Measurements from ENCODE around the gene RXRB. TPM values are rescaled to one million over a fixed set of nuclear protein-coding genes. Genes with fewer than 3 reads are reported as not detected.
A peak's percentile ranks its signal among the peaks of the same experiment; 100 is the strongest.

RXRB gene
- total RNA-seq, 1 donor, result 19.2 TPM

- H3K36me3 ChIP-seq (ENCODE audit: insufficient read depth, low read length), result no peaks in the 10 kb centered on the region
- no peaks in the 10 kb centered on the region for H3K79me2 ChIP-seq (ENCODE audit: insufficient read depth, low read length)
- no peak overlapping the region for H3K27ac ChIP-seq (ENCODE audit: low read depth, low read length)
- DNase-seq (ENCODE audit: insufficient read length, low spot score, missing footprints), result peak; percentile 90
- H3K4me2 ChIP-seq (ENCODE audit: insufficient read depth, low read length), result no peak overlapping the region
- H4K20me1 ChIP-seq (ENCODE audit: insufficient read depth, low read length), result no peaks in the 10 kb centered on the region
- no peak overlapping the region for H2AFZ ChIP-seq (ENCODE audit: low read length)
- TF ChIP-seq, protein P1, sequence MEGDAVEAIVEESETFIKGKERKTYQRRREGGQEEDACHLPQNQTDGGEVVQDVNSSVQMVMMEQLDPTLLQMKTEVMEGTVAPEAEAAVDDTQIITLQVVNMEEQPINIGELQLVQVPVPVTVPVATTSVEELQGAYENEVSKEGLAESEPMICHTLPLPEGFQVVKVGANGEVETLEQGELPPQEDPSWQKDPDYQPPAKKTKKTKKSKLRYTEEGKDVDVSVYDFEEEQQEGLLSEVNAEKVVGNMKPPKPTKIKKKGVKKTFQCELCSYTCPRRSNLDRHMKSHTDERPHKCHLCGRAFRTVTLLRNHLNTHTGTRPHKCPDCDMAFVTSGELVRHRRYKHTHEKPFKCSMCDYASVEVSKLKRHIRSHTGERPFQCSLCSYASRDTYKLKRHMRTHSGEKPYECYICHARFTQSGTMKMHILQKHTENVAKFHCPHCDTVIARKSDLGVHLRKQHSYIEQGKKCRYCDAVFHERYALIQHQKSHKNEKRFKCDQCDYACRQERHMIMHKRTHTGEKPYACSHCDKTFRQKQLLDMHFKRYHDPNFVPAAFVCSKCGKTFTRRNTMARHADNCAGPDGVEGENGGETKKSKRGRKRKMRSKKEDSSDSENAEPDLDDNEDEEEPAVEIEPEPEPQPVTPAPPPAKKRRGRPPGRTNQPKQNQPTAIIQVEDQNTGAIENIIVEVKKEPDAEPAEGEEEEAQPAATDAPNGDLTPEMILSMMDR (IDR thresholded peaks at IDR 0.05; ENCODE audit: extremely low read depth, low read depth, low read length), result no peak
- no peak overlapping the region for H3K4me3 ChIP-seq (ENCODE audit: insufficient read depth, low read length)
- H3K27me3 ChIP-seq (ENCODE audit: insufficient read depth, low read length), result no peaks in the 10 kb centered on the region
- H3K9me3 ChIP-seq (ENCODE audit: low read depth, low read length), result no peaks in the 10 kb centered on the region
- H3K4me1 ChIP-seq (ENCODE audit: insufficient read depth, low read length), result no peaks in the 10 kb centered on the region
These were observed 30.9 kb downstream of the RXRB start for GRCh38 chr6:33169291-33170175.

DNA sequence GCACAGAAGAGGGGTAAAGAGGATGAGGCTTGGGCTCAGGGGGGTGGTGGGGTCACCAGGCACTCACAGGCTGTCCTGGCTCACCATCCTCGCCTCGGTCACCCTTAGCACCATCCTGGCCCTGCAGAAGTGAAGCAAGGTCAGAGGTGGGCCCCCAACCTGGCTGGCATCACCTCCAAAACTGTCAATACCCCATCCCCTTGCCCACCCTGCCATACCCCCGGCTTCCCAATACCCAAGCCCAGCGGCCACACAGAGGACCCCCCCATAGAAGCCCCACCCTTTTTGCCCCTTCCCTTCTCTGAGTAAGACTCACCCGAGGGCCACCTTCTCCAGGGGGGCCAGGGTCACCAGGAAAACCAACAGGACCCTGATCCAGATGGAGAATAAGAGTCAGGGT lies 31.8 kb downstream of the RXRB start:
- H3K4me3 ChIP-seq (ENCODE audit: insufficient read depth, low read length), result no peak overlapping the region
- no peaks in the 10 kb centered on the region for H3K9me3 ChIP-seq (ENCODE audit: low read depth, low read length)
- H3K79me2 ChIP-seq (ENCODE audit: insufficient read depth, low read length), result no peaks in the 10 kb centered on the region
- no peaks in the 10 kb centered on the region for H3K36me3 ChIP-seq (ENCODE audit: insufficient read depth, low read length)
- peak; percentile 44 for DNase-seq (ENCODE audit: insufficient read length, low spot score, missing footprints)
- no peak overlapping the region for H3K27ac ChIP-seq (ENCODE audit: low read depth, low read length)
- H3K4me1 ChIP-seq (ENCODE audit: insufficient read depth, low read length), result no peaks in the 10 kb centered on the region
- no peaks in the 10 kb centered on the region for H4K20me1 ChIP-seq (ENCODE audit: insufficient read depth, low read length)
- no peak overlapping the region for H3K4me2 ChIP-seq (ENCODE audit: insufficient read depth, low read length)
- H2AFZ ChIP-seq (ENCODE audit: low read length), result no peak overlapping the region
- TF ChIP-seq, protein P1 (IDR thresholded peaks at IDR 0.05; ENCODE audit: extremely low read depth, low read depth, low read length), result no peak
- no peaks in the 10 kb centered on the region for H3K27me3 ChIP-seq (ENCODE audit: insufficient read depth, low read length)

DNA sequence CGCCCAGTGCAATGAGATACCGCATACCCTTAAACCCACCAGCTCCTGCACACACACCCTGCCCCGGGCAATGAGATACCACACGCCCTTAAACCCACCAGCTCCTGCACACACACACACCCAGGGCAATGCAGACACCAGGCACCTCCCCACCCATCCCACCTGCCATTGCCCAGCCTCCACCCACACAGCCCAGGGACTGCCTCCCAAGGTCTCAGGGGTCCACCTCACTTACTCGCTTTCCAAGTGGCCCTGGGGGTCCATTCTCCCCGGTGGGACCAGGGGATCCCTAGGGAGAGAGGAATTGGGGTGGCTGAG lies 32.2 kb downstream of the RXRB start:
- peak; percentile 52 for DNase-seq (ENCODE audit: insufficient read length, low spot score, missing footprints)
- H3K27me3 ChIP-seq (ENCODE audit: insufficient read depth, low read length), result no peaks in the 10 kb centered on the region
- no peak overlapping the region for H2AFZ ChIP-seq (ENCODE audit: low read length)
- no peaks in the 10 kb centered on the region for H3K4me1 ChIP-seq (ENCODE audit: insufficient read depth, low read length)
- no peak overlapping the region for H3K27ac ChIP-seq (ENCODE audit: low read depth, low read length)
- TF ChIP-seq, protein P1 (IDR thresholded peaks at IDR 0.05; ENCODE audit: extremely low read depth, low read depth, low read length), result no peak
- no peaks in the 10 kb centered on the region for H3K79me2 ChIP-seq (ENCODE audit: insufficient read depth, low read length)
- H3K4me3 ChIP-seq (ENCODE audit: insufficient read depth, low read length), result no peak overlapping the region
- H4K20me1 ChIP-seq (ENCODE audit: insufficient read depth, low read length), result no peaks in the 10 kb centered on the region
- H3K4me2 ChIP-seq (ENCODE audit: insufficient read depth, low read length), result no peak overlapping the region
- no peaks in the 10 kb centered on the region for H3K36me3 ChIP-seq (ENCODE audit: insufficient read depth, low read length)
- H3K9me3 ChIP-seq (ENCODE audit: low read depth, low read length), result no peaks in the 10 kb centered on the region

DNA sequence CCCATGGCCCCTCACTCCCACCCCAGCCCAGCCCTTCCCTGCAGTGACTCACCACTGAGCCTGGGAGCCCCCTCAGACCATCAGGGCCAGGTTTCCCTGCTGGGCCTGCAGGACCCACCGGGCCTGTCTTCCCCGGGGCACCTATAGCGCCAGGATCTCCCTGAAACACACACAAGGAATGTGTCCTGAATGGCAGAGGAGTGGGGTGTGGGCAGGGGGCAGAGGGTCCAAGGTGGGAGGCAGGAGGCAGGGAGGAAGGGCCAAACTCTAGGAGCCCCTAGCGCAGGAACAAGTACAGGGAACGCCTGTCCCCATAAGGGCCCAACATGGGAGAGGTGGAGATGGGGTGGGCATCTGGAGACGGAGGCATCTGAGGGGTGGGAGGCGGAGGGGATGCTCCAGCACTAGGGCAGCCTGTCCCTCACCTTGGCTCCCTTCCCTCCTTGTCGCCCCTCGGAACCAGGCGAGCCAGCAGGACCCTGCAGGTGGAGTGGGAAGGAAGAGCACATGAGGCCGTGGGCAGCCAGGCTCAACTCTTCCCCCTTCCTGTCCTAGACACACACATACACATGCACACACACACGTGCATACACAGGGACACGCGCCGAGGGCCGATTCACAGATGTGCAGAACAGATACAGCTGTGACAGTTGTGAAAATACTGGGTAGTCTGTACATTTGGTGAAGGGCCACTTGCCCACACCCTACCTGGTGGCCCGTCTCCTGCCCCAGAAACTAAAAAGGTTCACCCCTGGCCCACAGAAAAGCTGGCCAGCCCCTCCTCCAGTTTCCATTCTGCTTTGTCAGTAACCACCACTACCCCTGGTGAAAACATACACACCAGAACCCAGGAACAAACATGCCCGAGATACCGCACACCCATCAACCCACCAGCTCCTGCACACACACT lies 32.8 kb downstream of the RXRB start:
- Histone ChIP-seq H3K4me3 (ENCODE audit: insufficient read depth, low read length) (no peak overlapping the region), H4K20me1 (ENCODE audit: insufficient read depth, low read length) (no peaks in the 10 kb centered on the region), H3K4me2 (ENCODE audit: insufficient read depth, low read length) (no peak overlapping the region), H3K4me1 (ENCODE audit: insufficient read depth, low read length) (no peaks in the 10 kb centered on the region), H3K27ac (ENCODE audit: low read depth, low read length) (no peak overlapping the region), H3K36me3 (ENCODE audit: insufficient read depth, low read length) (no peaks in the 10 kb centered on the region), H2AFZ (ENCODE audit: low read length) (no peak overlapping the region), H3K79me2 (ENCODE audit: insufficient read depth, low read length) (no peaks in the 10 kb centered on the region), H3K9me3 (ENCODE audit: low read depth, low read length) (no peaks in the 10 kb centered on the region), H3K27me3 (ENCODE audit: insufficient read depth, low read length) (no peaks in the 10 kb centered on the region)
- DNase-seq (ENCODE audit: insufficient read length, low spot score, missing footprints), result peak; percentile 66
- TF ChIP-seq, protein P1 (IDR thresholded peaks at IDR 0.05; ENCODE audit: extremely low read depth, low read depth, low read length), result no peak

All from osteoblast (primary cell).